Fibroblast of pulmonary artery (primary cell): ENCODE measurements around the gene FCRLB.
A peak's percentile ranks its signal among the peaks of the same experiment; 100 is the strongest.
"Not testable (repeated sequence)": the region's sequence is repeated elsewhere in the genome, so short reads cannot be mapped to it uniquely, and the experiment has no call there.

Experiments used
- DNase-seq: peaks from one replicate; pipeline ENCODE4 v3.0.0-alpha.2; 2010; ENCODE audit warnings: low read depth
- H3K4me3 ChIP-seq: replicated peaks from 2 replicates; pipeline ENCODE4 v1.5.1; 2011; ENCODE audit warnings: low read depth, mild to moderate bottlenecking, control low read depth, low read length, moderate library complexity
- CTCF ChIP-seq: IDR thresholded peaks from 2 replicates; pipeline ENCODE4 v1.5.1; 2011; ENCODE audit warnings: mild to moderate bottlenecking, control low read depth, low read length, inconsistent platforms; ENCODE audit errors: missing control alignments

Gene FCRLB

DNA sequence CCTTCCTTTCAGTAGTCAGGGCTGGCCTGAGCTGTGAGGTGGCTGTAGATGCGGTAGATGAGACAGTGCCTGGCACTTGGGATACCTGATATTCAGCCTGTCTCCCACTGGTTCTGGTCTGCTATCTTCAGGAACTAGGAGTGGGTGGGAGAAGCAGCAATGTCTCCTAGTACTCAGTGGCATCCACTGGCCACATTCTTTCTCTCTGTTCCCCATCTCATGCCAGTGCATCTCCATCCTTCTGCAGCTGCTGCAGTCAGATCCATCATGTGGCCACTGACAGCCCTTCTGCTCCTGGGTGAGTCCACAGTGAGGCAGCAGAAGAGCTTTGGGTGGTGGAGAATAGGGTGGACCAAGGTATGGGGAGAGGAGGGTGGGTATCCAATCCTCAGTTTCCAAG, 1.1 kb downstream of the FCRLB start:
- no peak for TF ChIP-seq CTCF
- no peak overlapping the region for H3K4me3 ChIP-seq
- no peak for DNase-seq

- H3K4me3 ChIP-seq: no peak overlapping the region
- no peak for DNase-seq
- no peak for TF ChIP-seq CTCF
Observed at GRCh38 chr1:161723459-161724141, 2.3 kb downstream of the FCRLB start.

DNA sequence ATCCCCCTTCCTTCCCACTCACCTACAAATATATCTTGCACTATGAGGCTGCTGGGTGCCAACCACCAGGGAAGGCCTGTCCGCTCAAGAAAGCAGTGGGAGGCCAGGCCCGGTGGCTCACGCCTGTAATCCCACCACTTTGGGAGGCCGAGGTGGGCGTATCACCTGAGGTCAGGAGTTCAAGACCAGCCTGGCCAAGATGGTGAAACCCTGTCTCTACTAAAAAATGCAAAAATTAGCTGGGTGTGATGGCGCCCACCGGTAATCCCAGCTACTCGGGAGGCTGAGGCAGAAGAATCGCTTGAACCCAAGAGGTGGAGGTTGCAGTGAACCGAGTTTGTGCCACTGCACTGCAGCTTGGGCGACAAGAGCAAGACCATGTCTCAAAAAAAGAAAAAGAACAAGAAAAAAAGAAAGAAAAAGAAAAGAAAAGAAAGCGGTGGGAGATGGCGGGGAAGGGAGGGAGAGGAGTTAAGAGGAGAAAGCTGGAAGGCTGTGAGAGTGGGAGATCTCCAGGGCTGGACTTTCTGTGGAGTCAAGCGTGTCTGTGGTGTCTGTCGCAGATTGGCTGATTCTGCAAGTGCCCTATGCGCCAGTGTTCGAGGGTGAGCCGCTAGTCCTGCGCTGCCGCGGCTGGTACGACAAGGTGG, 4.0 kb downstream of the FCRLB start:
- not testable (repeated sequence) for DNase-seq
- peak overlapping the region; percentile 69 for H3K4me3 ChIP-seq

DNA sequence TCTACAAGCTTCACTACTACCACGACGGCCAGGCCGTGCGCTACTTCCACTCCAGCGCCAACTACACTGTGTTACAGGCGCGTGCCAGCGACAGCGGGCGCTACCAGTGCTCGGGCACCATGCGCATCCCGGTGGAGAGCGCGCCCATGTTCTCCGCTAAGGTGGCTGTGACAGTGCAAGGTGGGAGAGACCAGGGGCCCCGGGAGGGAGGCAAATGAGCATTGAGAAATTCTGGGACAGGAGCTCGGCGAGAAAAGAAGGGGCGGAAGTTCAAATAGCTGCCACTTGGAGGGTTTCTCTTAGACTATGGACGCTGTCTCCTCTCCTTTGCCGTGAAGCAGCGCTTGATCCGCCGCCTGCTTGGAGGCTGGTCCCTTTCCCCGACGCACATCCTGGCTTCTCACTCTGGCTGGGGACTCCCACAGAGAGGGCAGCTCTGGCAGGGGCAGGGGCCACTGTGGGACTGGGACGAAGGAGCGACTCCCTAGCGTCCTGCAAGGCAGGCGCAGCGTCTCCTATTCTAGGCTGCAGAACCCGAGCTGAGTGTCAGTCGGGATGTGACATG, 4.6 kb downstream of the FCRLB start:
- H3K4me3 ChIP-seq: peak overlapping the region; percentile 69
- TF ChIP-seq CTCF: peak; percentile 39
- peak; percentile 54 for DNase-seq

DNA sequence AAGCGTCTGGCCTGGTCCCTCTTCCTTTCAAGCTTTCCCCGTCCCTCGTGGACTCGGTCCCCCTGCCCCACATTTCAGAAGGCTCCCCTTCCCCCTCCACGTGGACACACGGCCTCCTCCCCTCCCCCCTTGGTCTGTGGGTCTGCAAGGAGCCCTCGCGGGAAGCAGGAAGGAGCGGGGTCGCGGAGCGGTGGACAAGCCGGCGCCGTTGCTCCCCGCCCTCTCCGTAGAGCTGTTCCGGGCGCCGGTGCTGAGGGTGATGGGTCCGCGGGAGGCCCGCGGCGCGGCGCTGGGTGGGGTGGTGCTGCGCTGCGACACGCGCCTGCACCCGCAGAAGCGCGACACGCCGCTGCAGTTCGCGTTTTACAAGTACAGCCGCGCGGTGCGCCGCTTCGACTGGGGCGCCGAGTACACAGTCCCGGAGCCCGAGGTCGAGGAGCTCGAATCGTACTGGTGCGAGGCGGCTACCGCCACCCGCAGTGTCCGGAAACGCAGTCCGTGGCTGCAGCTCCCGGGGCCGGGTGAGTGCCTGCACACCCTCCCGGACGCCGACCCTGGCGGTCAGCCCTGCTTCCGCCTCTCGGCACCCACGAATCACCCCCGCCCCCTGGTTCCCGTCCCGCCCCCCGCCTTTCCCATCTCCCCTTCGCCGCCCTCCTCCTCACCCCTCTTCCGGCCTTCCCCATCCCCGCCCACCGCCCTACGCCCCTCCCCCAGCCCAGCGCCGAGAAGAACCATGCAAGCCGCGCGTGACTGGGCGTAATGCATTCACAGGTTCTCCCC, 5.3 kb downstream of the FCRLB start:
- peak overlapping the region; percentile 69 for H3K4me3 ChIP-seq
- no peak for TF ChIP-seq CTCF
- peak; percentile 86 for DNase-seq

GRCh38 chr1:161727256-161727924, 6.0 kb downstream of the FCRLB start:
- peak overlapping the region; percentile 69 for H3K4me3 ChIP-seq
- peak; percentile 69 for DNase-seq
- TF ChIP-seq CTCF: no peak
